SU-DHL-6 (cell line): ENCODE data around the gene SNX18.

Experiments
- H2AFZ ChIP-seq: fragments of 200-600 bp; sonication (generic); 2 replicates; pipeline ENCODE4 v1.6.1; 2014; ENCODE audit warnings: low read depth, mild to moderate bottlenecking, moderate library complexity, mixed read lengths, antibody characterized with exemption, low read length; ENCODE audit not compliant: severe bottlenecking
- H3F3A ChIP-seq: fragments of 200-600 bp; shearing (Covaris generic); 2 replicates; pipeline ENCODE4 v1.6.0; 2016; ENCODE audit warnings: antibody characterized with exemption, mild to moderate bottlenecking; ENCODE audit not compliant: insufficient read depth
- H3K27ac ChIP-seq: fragments of 200-600 bp; sonication (generic); 2 replicates; pipeline ENCODE4 v1.5.1; 2016; ENCODE audit warnings: low read depth, mild to moderate bottlenecking, low read length, moderate library complexity, mixed read lengths
- H3K27me3 ChIP-seq: fragments of 200-600 bp; sonication (generic), shearing (Covaris generic); 2 replicates; pipeline ENCODE4 v1.6.0; 2014; ENCODE audit warnings: mild to moderate bottlenecking, low read length
- H3K36me3 ChIP-seq: fragments of 200-600 bp; sonication (generic); 2 replicates; pipeline ENCODE4 v1.6.1; 2014; ENCODE audit warnings: mild to moderate bottlenecking, low read length, mixed read lengths
- H3K4me2 ChIP-seq: fragments of 300-600, 200-600 bp; shearing (Covaris generic), sonication (generic); 2 replicates; pipeline ENCODE4 v1.6.0; 2014; ENCODE audit warnings: low read length, low read depth, mild to moderate bottlenecking; ENCODE audit not compliant: poor library complexity, severe bottlenecking
- H3K4me3 ChIP-seq: fragments of 200-600 bp; sonication (generic); 2 replicates; pipeline ENCODE4 v1.5.1; 2014; ENCODE audit warnings: antibody characterized with exemption, low read length, mild to moderate bottlenecking, mixed read lengths; ENCODE audit not compliant: insufficient read depth, poor library complexity, severe bottlenecking
- H3K79me2 ChIP-seq: fragments of 200-600 bp; sonication (generic); 2 replicates; pipeline ENCODE4 v1.6.1; 2014; ENCODE audit warnings: mild to moderate bottlenecking, low read length, moderate library complexity; ENCODE audit not compliant: insufficient read depth
- H3K9ac ChIP-seq: fragments of 200-600 bp; sonication (generic); 2 replicates; pipeline ENCODE4 v1.7.0; 2014; ENCODE audit warnings: mild to moderate bottlenecking, low read length
- H3K9me2 ChIP-seq: fragments of 200-600 bp; sonication (generic); replicated peaks from 2 replicates; pipeline ENCODE4 v1.6.1; 2014; ENCODE audit warnings: low read length; ENCODE audit not compliant: insufficient read depth
- H3K9me3 ChIP-seq: fragments of 200-600 bp; sonication (generic); 2 replicates; pipeline ENCODE4 v1.6.1; 2014; ENCODE audit warnings: low read length, mixed read lengths; ENCODE audit not compliant: insufficient read depth
- H4K20me1 ChIP-seq: fragments of 200-600 bp; sonication (generic); 2 replicates; pipeline ENCODE4 v1.6.1; 2014; ENCODE audit warnings: low read depth, mild to moderate bottlenecking, antibody characterized with exemption, low read length, moderate library complexity, mixed read lengths
- CTCF ChIP-seq: fragments of 200-600 bp; sonication (generic); IDR thresholded peaks from one replicate; pipeline ENCODE4 v1.5.1; 2017; ENCODE audit warnings: antibody characterized with exemption, mild to moderate bottlenecking, low read length, moderate library complexity; ENCODE audit not compliant: insufficient read depth, poor library complexity, severe bottlenecking
- EZH2phosphoT487 ChIP-seq: fragments of 200-600 bp; sonication (generic), shearing (Covaris generic); conservative IDR thresholded peaks from 2 replicates; pipeline ENCODE4 v1.6.1; 2018; ENCODE audit warnings: mild to moderate bottlenecking, antibody characterized with exemption, low read length, moderate library complexity, mixed read lengths

The SNX18 gene

GRCh38 chr5:54517512-54518145, at the start of gene SNX18:
Gene SNX18 (plus strand): TSS chr5:54517759. CDS start chr5:54517953, 194 bp downstream.
- Histone ChIP-seq H3K9me3 (no peaks in the 10 kb centered on the region), H3K79me2 (no peaks in the 10 kb centered on the region), H3K36me3 (no peaks in the 10 kb centered on the region), H3K27me3 (no peaks in the 10 kb centered on the region), H3F3A (no peaks in the 10 kb centered on the region), H3K27ac (no peak within 1 kb of the TSS), H2AFZ (peak within 1 kb of the TSS; percentile 96), H3K4me3 (peak within 1 kb of the TSS; percentile 85), H3K4me2 (peak within 1 kb of the TSS; percentile 57), H4K20me1 (no peaks in the 10 kb centered on the region), H3K9ac (peak within 1 kb of the TSS; percentile 74), H3K9me2 (no peaks in the 10 kb centered on the region)
- TF ChIP-seq EZH2phosphoT487 (no peak), CTCF (peak; percentile 78)

- H3K4me3 ChIP-seq = no peak overlapping the region
- TF ChIP-seq CTCF (no peak), EZH2phosphoT487 (no peak)
- peaks cover 4% of the 10 kb centered on the region; the same call in 1 of the 2 replicates for H3K9me3 ChIP-seq
- no peaks in the 10 kb centered on the region for H3K79me2 ChIP-seq
- no peak overlapping the region for H3K4me2 ChIP-seq
- no peaks in the 10 kb centered on the region for H4K20me1 ChIP-seq
- H3K9me2 ChIP-seq = no peaks in the 10 kb centered on the region
- H3F3A ChIP-seq = no peaks in the 10 kb centered on the region
- no peaks in the 10 kb centered on the region for H3K27me3 ChIP-seq
- no peak overlapping the region for H2AFZ ChIP-seq
- no peaks in the 10 kb centered on the region for H3K36me3 ChIP-seq
- no peak overlapping the region for H3K27ac ChIP-seq
- no peak overlapping the region for H3K9ac ChIP-seq
These were observed 47.9 kb upstream of the SNX18 start for GRCh38 chr5:54469622-54470021.

GRCh38 chr5:54470128-54470527, 47.4 kb upstream of the SNX18 start:
- Histone ChIP-seq H3K9ac (no peak overlapping the region), H3K27ac (no peak overlapping the region), H3K4me3 (no peak overlapping the region), H4K20me1 (no peaks in the 10 kb centered on the region), H2AFZ (no peak overlapping the region), H3F3A (no peaks in the 10 kb centered on the region), H3K79me2 (no peaks in the 10 kb centered on the region), H3K36me3 (no peaks in the 10 kb centered on the region), H3K4me2 (no peak overlapping the region), H3K27me3 (no peaks in the 10 kb centered on the region), H3K9me3 (peaks cover 4% of the 10 kb centered on the region; the same call in 1 of the 2 replicates), H3K9me2 (no peaks in the 10 kb centered on the region)
- TF ChIP-seq CTCF = no peak
- TF ChIP-seq EZH2phosphoT487 = no peak
